Vagina (tissue), 2 donors: ENCODE measurements around the gene P2RY2. TPM values are rescaled to one million over a fixed set of nuclear protein-coding genes. Genes with fewer than 3 reads are reported as not detected.

Experiments used
- DNase-seq, 2 donors: peaks; one replicate each; pipeline ENCODE4 v3.0.0-alpha.2; 2017; ENCODE audit errors: extremely low spot score in 2 of 2
- H3K27ac ChIP-seq: fragments of 200-600 bp; sonication (generic); one replicate; pipeline ENCODE4 v1.5.1; 2019
- H3K27me3 ChIP-seq: fragments of 200-600 bp; sonication (generic); one replicate; pipeline ENCODE4 v1.5.1; 2019
- H3K36me3 ChIP-seq, 2 donors: fragments of 200-600 bp; sonication (generic); one replicate each; pipeline ENCODE4 v1.5.1; 2017 to 2019
- H3K4me1 ChIP-seq: fragments of 200-600 bp; sonication (generic); one replicate; pipeline ENCODE4 v1.5.1; 2019
- H3K4me3 ChIP-seq, 2 donors: fragments of 200-600 bp; sonication (generic); 1 replicate in 1 of 2; 2 replicates in 1 of 2; pipeline ENCODE4 v1.5.1; 2016 to 2019
- H3K9me3 ChIP-seq: fragments of 200-600 bp; sonication (generic); one replicate; pipeline ENCODE4 v1.5.1; 2019
- CTCF ChIP-seq, 3 experiments: fragments of 450-650 bp in 2 of 3; fragments of 200-600 bp in 1 of 3; sonication (generic) in 1 of 3; IDR thresholded peaks; one replicate each; pipeline ENCODE4 v1.5.1; 2017 to 2019; ENCODE audit warnings: antibody characterized with exemption in 3 of 3, mild to moderate bottlenecking in 2 of 3, moderate library complexity in 2 of 3
- POLR2A ChIP-seq, 2 donors: fragments of 450-650 bp; IDR thresholded peaks; one replicate each; pipeline ENCODE4 v1.6.1; 2017; ENCODE audit warnings: antibody characterized with exemption in 2 of 2, mild to moderate bottlenecking in 2 of 2, moderate library complexity in 2 of 2
- POLR2AphosphoS5 ChIP-seq, 2 donors: sonication (generic); formaldehyde crosslinking; IDR thresholded peaks; one replicate each; pipeline ENCODE4 v1.9.0; 2017; ENCODE audit warnings: antibody characterized with exemption in 2 of 2, mild to moderate bottlenecking in 2 of 2, low read depth in 1 of 2; ENCODE audit not compliant: insufficient read depth in 1 of 2
- intact Hi-C: fragments of 100-400 bp; cut with DNase I; formaldehyde crosslinking; loops from one replicate; pipeline ENCODE4 v1.15.1; 2023
- total RNA-seq: library from RNA; depleted of rRNA; stranded (reverse); fragments of >200 nt; gene quantifications from one replicate; pipeline ENCODE4 v1.2.3, GENCODE V29; 2016

Gene P2RY2
- total RNA-seq, 1 donor from 2014 or later, result 27.3 TPM

- no peak for DNase-seq
- peaks cover 34% of the 10 kb centered on the region for H3K4me1 ChIP-seq
- no peak overlapping the region for H3K4me3 ChIP-seq
- no peaks in the 10 kb centered on the region for H3K36me3 ChIP-seq
- no peak overlapping the region for H3K27ac ChIP-seq
- intact Hi-C loops, result loop anchor here (10.0 kb wide), 1 partner anchor 98 kb away; no protein-coding TSS in a partner anchor
- H3K9me3 ChIP-seq, result no peaks in the 10 kb centered on the region
- H3K27me3 ChIP-seq, result no peaks in the 10 kb centered on the region
- TF ChIP-seq POLR2AphosphoS5 (IDR thresholded peaks at IDR 0.05; ENCODE audit: insufficient read depth in 1 of 2, low read depth in 1 of 2) (no peak), CTCF (IDR thresholded peaks at IDR 0.05) (no peak), POLR2A (IDR thresholded peaks at IDR 0.05) (no peak)
Observed at GRCh38 chr11:73186294-73186850, 31.7 kb upstream of the P2RY2 start.

- H3K9me3 ChIP-seq, result no peaks in the 10 kb centered on the region
- no peaks in the 10 kb centered on the region for H3K36me3 ChIP-seq
- no peak for TF ChIP-seq POLR2AphosphoS5 (IDR thresholded peaks at IDR 0.05; ENCODE audit: insufficient read depth in 1 of 2, low read depth in 1 of 2)
- no peak for TF ChIP-seq CTCF (IDR thresholded peaks at IDR 0.05)
- no peak for TF ChIP-seq POLR2A (IDR thresholded peaks at IDR 0.05)
- peaks cover 34% of the 10 kb centered on the region for H3K4me1 ChIP-seq
- no peaks in the 10 kb centered on the region for H3K27me3 ChIP-seq
- no peak overlapping the region for H3K27ac ChIP-seq
- intact Hi-C loops, result loop anchor here (10.0 kb wide), 1 partner anchor 98 kb away; no protein-coding TSS in a partner anchor
- DNase-seq, result no peak
- H3K4me3 ChIP-seq, result no peak overlapping the region
Observed at GRCh38 chr11:73186886-73187285, 31.2 kb upstream of the P2RY2 start.

- Histone ChIP-seq H3K9me3 (no peaks in the 10 kb centered on the region), H3K4me3 (no peak overlapping the region), H3K27ac (no peak overlapping the region), H3K4me1 (peaks cover 39% of the 10 kb centered on the region), H3K36me3 (no peaks in the 10 kb centered on the region), H3K27me3 (no peaks in the 10 kb centered on the region)
- intact Hi-C loops, result loop anchor here (10.0 kb wide), 1 partner anchor 97 kb away; no protein-coding TSS in a partner anchor
- TF ChIP-seq POLR2A (IDR thresholded peaks at IDR 0.05) (no peak), CTCF (IDR thresholded peaks at IDR 0.05) (no peak), POLR2AphosphoS5 (IDR thresholded peaks at IDR 0.05; ENCODE audit: insufficient read depth in 1 of 2, low read depth in 1 of 2) (peak in 1 of 2 donors; percentile 18)
- DNase-seq, result no peak
Observed at GRCh38 chr11:73187854-73188253, 30.2 kb upstream of the P2RY2 start.

- TF ChIP-seq POLR2AphosphoS5 (IDR thresholded peaks at IDR 0.05; ENCODE audit: insufficient read depth in 1 of 2, low read depth in 1 of 2) (no peak), CTCF (IDR thresholded peaks at IDR 0.05) (no peak), POLR2A (IDR thresholded peaks at IDR 0.05) (no peak)
- intact Hi-C loops, result loop anchor here (10.0 kb wide), 1 partner anchor 96 kb away; no protein-coding TSS in a partner anchor
- Histone ChIP-seq H3K27me3 (no peaks in the 10 kb centered on the region), H3K9me3 (no peaks in the 10 kb centered on the region), H3K27ac (no peak overlapping the region), H3K36me3 (no peaks in the 10 kb centered on the region), H3K4me3 (no peak overlapping the region), H3K4me1 (peaks cover 43% of the 10 kb centered on the region)
- no peak for DNase-seq
Observed at GRCh38 chr11:73188301-73188700, 29.8 kb upstream of the P2RY2 start.

- intact Hi-C loops, result loop anchor here (10.0 kb wide), 1 partner anchor 95 kb away; no protein-coding TSS in a partner anchor
- no peaks in the 10 kb centered on the region for H3K9me3 ChIP-seq
- no peaks in the 10 kb centered on the region for H3K27me3 ChIP-seq
- no peak for DNase-seq
- H3K4me3 ChIP-seq, result no peak overlapping the region
- TF ChIP-seq CTCF (IDR thresholded peaks at IDR 0.05) (no peak), POLR2A (IDR thresholded peaks at IDR 0.05) (no peak), POLR2AphosphoS5 (IDR thresholded peaks at IDR 0.05; ENCODE audit: insufficient read depth in 1 of 2, low read depth in 1 of 2) (no peak)
- H3K27ac ChIP-seq, result no peak overlapping the region
- H3K4me1 ChIP-seq, result peaks cover 43% of the 10 kb centered on the region
- H3K36me3 ChIP-seq, result no peaks in the 10 kb centered on the region
Observed at GRCh38 chr11:73189315-73189714, 28.8 kb upstream of the P2RY2 start.
